Cortex of kidney (tissue), 1 donor: ENCODE measurements around the gene PUS1.
"Not testable (repeated sequence)": the region's sequence is repeated elsewhere in the genome, so short reads cannot be mapped to it uniquely, and the experiment has no call there.

Experiments used
- DNase-seq: peaks from one replicate; lab custom pipeline; 2025; lab: John Stamatoyannopoulos, UW

The PUS1 gene

DNA sequence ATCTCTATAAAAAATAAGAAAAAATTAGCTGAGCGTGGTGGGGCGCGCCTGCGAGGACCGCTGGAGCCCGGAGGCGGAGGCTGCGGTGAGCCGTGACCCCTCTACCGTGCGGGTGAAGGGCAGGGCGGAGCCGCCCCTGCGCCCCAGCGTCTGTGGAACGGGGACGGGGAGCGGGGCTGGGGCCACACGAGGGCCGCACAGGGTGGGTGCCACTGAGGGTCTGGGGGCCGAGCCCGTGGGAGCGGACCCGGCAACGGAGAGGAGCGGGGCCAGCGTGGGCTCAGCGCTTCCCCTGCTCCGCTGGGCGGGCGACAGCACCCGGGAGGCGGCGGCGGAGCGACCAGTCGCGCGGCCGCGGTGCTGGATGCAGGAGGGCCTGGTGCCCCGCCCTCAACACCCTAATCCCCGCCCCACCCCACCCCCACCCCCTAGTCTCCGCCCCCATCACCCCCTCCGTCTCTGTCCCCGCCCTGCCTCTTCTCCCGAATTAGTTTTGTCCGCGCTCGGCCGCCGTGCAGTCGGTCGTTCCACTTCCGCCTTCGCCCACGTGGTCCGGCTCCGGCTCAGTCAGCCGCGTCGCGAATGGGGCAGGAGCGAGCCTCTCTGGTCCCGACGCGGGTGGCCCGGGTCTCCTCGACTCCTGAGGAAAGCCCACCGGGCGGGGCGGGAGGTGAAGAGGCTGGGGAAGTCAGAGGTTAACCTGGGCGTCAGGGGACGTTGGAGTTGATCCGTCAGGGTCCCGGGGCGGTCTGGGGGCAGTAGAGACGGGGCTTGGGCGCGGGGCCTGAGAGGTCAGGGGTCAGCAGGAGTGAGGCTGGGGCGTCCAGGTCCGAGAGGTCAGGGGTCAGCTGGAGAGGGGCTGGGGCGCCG lies at the start of gene PUS1:
Gene PUS1 (plus strand): TSS at position 566 of the 870 bp plus-strand sequence. CDS start 447 bp downstream, outside the sequence.
- DNase-seq = no peak

- DNase-seq = no peak
These were observed 46.1 kb upstream of the PUS1 start for GRCh38 chr12:131882804-131883520.

DNA sequence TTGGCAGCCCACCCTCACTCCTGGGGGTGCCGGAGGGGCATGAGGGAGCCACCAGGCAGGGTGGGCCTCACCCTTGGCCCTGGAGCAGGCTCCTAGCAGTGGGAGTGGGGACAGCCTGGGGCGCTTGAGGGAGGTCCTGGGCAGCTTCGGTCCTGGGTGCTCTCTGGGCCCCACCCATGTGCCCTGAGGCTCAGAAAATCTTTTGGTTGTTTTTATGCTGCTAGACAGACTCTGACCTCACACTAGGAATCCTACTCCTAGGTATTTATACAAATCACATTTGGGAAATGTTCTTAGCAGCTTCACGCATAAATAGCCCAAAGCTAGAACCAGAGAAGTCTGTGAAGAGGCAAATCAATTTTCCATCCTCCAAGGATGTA lies 45.6 kb upstream of the PUS1 start:
- no peak for DNase-seq

DNA sequence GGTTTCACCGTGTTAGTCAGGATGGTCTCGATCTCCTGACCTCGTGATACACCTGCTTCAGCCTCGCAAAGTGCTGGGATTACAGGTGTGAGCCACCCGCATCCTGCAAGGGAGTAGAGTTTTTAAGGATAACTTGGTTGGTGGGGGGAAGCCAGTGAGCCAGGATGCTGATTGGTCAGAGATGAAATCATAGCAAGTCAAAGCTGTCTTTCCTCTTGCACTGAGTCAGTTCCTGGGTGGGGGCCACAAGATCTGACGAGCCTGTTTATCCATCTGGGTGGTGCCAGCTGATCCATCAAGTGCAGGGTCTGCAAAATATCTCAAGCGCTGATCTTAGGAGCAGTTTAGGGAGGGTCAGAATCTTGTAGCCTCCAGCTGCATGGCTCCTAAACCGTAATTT lies 44.0 kb upstream of the PUS1 start:
- DNase-seq = not testable (repeated sequence)

DNA sequence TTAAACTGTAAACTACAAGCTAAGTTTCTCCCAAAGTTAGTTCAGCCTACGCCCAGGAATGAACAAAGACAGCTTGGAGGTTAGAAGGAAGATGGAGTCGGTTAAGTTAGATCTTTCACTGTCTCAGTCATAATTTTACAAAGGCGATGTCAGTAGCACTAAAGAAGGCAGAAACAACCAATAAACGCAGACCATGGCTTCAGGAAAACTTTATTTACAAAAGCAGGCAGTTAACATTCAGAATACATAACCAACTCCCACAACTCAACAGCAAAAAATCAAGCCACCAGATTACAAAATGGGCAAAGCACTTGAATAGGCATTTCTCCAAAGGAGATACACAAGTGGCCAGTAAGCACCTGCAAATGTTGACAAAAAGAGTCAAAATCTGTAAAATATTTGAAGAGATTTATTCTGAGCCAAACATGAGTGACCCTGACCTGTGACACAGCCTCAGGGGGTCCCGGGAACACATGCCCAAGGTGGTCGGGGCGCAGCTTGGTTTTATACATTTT lies 43.5 kb upstream of the PUS1 start:
- DNase-seq = no peak

DNA sequence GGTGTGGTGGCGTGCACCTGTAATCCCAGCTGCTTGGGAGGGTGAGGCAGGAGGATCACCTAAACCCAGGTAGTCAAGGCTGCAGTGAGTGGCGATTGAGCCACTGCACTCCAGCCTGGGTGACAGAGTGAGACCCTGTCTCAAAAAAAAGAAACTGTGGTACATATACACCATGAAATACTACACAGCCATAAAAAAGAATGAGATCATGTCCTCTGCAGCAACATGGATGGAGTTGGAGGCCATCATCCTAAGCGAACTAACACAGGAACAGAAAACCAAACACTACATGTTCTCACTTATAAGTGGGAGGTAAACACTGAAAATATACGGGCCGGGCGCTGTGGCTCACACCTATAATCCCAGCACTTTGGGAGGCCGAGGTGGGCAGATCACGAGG lies 37.4 kb upstream of the PUS1 start:
- DNase-seq = not testable (repeated sequence)

DNA sequence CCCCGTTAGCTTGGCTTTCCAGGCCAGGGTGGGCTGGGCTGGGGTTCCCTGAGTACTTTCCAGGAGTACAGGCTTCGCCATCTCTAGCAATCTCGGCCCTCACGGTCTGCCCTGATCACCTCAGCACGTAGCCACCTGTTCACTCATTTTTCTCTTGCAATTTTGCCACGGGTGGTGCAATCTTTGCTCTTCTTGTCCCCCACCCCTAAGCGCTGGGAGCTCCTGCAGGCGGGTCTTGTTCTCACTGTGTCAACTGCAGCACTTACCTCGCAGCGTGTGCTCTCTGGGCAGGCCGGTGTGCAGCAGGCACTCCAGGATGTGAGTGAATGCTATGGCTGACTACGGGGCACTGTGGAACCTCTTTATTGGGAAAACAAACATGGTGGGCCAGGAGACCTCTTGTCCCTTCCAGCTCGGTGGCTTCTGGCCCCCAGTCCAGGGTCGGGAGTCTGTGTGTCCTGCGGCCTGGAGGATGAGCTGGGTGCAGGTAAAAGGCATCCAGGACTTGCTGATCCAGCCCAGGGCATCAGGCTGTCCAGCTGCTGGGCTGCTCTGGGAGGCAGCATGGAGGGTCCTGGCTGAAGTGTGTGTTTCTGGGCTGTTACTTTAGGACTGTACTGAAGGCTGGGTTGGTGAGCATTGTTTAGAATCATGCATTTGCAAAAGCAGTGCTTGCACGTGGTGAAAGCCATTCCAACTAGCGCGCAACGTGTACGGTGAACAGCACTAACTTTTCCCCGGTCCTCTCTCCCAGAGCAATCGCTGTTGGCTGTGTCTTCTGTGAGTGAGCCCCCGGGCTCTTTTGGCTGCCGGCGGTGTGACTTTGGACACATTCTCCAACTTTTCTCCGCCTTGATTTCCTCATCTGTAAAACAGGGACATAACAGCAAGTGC lies 36.1 kb upstream of the PUS1 start:
- no peak for DNase-seq

- no peak for DNase-seq
These were observed 35.3 kb upstream of the PUS1 start for GRCh38 chr12:131893605-131894312.

DNA sequence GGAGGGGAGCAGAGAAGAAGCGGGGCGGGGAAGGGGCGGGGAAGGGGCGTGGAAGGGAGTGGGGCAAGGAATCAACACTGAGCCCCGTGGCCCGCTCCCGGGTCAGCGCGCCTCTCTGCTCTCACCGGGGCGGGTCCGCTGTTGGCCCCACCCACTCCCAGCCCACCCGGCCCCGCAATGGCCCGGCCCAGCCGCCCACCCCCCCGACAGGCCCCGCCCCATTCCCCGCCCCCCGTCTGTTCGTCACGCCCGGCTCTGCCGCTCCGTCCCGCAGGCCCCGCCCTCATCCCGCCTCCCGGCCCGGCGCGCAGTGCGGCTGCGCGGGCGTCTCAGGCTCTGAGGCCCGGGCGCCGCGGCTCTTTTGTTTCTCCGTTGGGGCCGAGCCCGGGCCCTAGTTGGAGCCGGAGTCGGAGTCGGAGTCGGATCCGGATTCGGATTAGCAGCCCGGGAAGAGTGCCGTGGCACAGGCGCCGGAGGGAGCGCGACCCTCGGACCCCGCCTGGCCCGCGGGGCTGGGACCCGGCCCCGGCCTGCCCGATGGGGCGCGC lies 34.7 kb upstream of the PUS1 start, which contains the start of gene ULK1:
Gene ULK1 (plus strand): TSS at position 310 of the 548 bp plus-strand sequence. CDS start 380 bp downstream, outside the sequence.
- DNase-seq = no peak

- no peak for DNase-seq
These were observed 34.0 kb upstream of the PUS1 start for GRCh38 chr12:131894981-131895639.

DNA sequence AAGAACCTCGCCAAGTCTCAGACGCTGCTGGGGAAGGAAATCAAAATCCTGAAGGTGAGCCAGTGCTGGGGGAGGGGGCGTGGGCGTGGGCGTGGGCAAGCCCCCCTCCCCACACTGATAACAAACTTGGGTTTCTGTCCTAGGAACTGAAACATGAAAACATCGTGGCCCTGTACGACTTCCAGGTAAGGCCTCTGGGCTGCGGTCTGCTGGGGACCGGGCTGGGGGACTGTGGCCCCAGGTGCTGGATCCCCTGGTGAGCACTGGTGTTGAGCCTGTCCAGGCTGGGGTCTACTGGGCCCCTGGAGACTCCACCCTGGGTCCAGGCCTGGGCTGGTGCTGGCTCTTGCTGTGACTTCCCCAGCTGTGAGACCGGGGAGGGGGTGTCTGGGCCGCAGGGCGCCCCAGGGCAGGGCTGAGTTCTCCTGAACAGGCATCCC lies 33.4 kb upstream of the PUS1 start:
- no peak for DNase-seq

GRCh38 chr12:131896080-131896810 lies 32.8 kb upstream of the PUS1 start:
- no peak for DNase-seq

- DNase-seq = no peak
These were observed 32.2 kb upstream of the PUS1 start for GRCh38 chr12:131896811-131897270.

DNA sequence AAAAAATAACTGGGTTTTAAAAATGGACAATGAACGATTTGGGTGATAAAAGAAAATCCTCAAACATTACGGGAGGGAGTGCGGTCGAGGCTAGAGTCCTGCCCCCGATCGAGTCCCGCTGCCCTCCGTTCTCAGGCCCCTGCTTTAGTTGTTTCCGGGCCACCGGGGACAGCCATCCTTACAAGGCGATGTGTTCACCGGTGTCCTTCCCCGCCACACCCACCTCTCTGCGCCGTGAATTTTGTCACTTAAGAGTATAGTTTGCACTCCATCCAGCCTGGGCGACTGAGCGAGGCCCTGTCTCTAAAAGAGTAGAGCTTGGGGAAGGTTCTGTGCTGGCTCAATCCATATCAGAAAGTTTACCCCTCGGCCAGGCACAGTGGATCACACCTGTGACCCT lies 31.8 kb upstream of the PUS1 start:
- DNase-seq = no peak

DNA sequence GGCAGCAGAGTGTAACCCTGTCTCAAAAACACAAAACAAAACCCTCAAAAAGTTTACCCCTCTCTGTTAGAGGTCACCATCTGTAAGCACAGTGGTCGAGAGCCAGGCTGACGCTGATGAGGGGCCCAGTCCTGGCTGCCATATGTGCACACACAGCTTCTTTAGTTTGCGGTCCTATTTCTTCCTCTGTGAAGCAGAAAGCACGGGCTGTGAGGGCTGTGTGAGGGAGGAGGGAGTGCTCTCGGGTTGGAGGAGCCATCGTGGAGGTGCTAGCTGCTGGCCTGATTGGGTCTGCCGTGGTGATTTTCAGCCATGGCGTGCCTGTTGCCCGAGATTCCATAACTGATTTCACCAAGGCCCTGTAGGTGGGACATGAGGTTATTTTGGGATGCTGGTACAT lies 31.2 kb upstream of the PUS1 start:
- DNase-seq = no peak

DNA sequence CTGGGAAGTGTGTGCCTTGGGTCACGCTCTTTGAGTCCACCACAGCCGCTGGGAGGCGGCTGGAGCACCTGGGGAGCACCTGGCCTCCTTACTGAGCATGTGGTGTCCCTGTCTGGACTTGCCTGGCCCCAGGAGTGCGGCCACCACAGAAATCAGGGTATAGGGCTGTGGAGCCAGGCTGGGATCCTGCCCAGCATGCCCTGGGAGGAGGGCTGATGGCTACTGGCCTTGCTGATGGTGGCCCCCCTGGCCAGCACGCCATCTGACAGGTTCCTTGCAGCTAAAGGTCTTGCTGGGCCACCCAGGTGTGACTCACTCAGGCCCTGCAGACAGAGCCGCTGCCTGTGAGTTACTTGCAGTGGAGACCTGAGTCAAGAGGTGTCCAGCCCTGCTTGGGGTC lies 28.7 kb upstream of the PUS1 start:
- no peak for DNase-seq

- DNase-seq = no peak
These were observed 27.4 kb upstream of the PUS1 start for GRCh38 chr12:131901431-131902331.
